MM.1S (cell line): ENCODE data around the gene ACER2.

Source experiments
- EZH2 ChIP-seq: fragments of 300-600 bp; sonication (generic); optimal IDR thresholded peaks from 2 replicates; pipeline ENCODE3; 2017; ENCODE audit warnings: low read depth, mild to moderate bottlenecking, antibody characterized with exemption, low read length, mixed read lengths
- EZH2phosphoT487 ChIP-seq: fragments of 300-600 bp; sonication (generic); IDR thresholded peaks from 2 replicates; pipeline ENCODE4 v1.6.1; 2018; ENCODE audit warnings: antibody characterized with exemption, low read length
- TF ChIP-seq, protein P1 (sequence below): fragments of 300-600 bp; sonication (generic); IDR thresholded peaks from 2 replicates; pipeline ENCODE4 v1.5.1; 2016; ENCODE audit warnings: antibody characterized with exemption, low read length, mixed read lengths

DNA sequence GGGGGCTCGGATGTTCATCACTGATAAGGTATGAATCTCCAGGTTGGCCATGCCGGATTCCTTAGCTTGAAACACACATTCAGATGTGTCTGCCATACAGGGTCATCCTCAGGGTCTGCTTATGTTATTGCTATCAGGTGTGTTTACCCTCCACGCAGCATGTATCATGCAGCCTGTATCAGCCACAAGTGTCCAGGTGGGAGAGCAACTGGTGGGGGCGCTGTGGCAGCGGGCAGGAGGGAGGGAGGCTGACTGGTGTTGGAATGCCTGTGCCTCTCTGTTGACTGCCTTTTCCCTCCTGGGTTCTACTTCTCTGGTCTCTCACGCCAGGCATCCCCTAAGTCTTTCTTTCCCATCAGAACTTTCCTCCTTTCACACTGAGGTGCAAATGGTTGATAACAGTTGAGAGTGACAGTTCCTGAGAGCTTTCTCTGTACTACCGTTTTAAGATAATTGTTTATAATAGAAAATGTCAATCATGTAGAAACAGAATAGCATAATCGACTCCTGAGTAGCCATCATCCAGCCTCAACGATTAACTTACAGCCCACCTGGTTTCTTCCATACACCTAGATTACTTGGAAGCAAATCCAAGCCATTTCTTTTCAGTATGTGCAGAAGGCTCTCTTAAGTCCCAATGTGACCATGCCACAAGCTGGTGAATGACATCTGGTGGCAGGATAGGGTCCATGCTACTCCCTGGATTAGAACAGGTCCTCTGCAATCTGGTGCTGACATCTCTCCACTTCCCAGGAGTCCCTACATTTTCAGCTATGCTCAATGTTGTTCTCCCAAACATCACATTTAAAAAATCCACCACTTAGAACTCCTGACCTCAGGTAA is 86.6 kb downstream of the ACER2 start:
- TF ChIP-seq, protein P1, sequence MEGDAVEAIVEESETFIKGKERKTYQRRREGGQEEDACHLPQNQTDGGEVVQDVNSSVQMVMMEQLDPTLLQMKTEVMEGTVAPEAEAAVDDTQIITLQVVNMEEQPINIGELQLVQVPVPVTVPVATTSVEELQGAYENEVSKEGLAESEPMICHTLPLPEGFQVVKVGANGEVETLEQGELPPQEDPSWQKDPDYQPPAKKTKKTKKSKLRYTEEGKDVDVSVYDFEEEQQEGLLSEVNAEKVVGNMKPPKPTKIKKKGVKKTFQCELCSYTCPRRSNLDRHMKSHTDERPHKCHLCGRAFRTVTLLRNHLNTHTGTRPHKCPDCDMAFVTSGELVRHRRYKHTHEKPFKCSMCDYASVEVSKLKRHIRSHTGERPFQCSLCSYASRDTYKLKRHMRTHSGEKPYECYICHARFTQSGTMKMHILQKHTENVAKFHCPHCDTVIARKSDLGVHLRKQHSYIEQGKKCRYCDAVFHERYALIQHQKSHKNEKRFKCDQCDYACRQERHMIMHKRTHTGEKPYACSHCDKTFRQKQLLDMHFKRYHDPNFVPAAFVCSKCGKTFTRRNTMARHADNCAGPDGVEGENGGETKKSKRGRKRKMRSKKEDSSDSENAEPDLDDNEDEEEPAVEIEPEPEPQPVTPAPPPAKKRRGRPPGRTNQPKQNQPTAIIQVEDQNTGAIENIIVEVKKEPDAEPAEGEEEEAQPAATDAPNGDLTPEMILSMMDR: no peak
- no peak for TF ChIP-seq EZH2
- no peak for TF ChIP-seq EZH2phosphoT487
